ENCODE measurements around the gene ATG2A. TPM values are rescaled to one million over a fixed set of nuclear protein-coding genes. Genes with fewer than 3 reads are reported as not detected.

The ATG2A gene
- total and polyA plus RNA-seq, 9 of the 15 experiments (the other 6 are each of a cell fraction or from before 2014, with no cell fraction given) = 0.25 to 45.9 (median 5.2) TPM

- TF ChIP-seq ARID4B (CRISPR knock-in tag; IDR thresholded peaks at IDR 0.05) = 0 out of 2 replicates have a peak, but pooled peaks have one; percentile 38
- peak; percentile 77; the same call in 1 of the 2 replicates for TF ChIP-seq C11orf30 (IDR thresholded peaks at IDR 0.05; ENCODE audit: low read depth)
- TF ChIP-seq SNIP1 (IDR thresholded peaks at IDR 0.05; ENCODE audit: low read depth) = no peak
- TF ChIP-seq PRMT5 (CRISPR knock-in tag; IDR thresholded peaks at IDR 0.05) = no peak
- TF ChIP-seq ZKSCAN1 (IDR thresholded peaks at IDR 0.05; ENCODE audit: low read depth, low read length) = no peak
- no peak for TF ChIP-seq CHD2 (IDR thresholded peaks at IDR 0.05; ENCODE audit: low read depth, low read length)
- TF ChIP-seq ZNF444 (CRISPR knock-in tag; IDR thresholded peaks at IDR 0.05) = no peak
- TF ChIP-seq MLX (CRISPR knock-in tag; conservative IDR thresholded peaks at IDR 0.05) = no peak
- TF ChIP-seq POLR2G (IDR thresholded peaks at IDR 0.05; ENCODE audit: low read depth, low read length) = peak; percentile 24; the same call in 1 of the 2 replicates
- TF ChIP-seq ZNF592 (IDR thresholded peaks at IDR 0.05) = peak; percentile 68; the same call in 1 of the 2 replicates
- no peak for TF ChIP-seq RHOXF2B (CRISPR knock-in tag; conservative IDR thresholded peaks at IDR 0.05)
- TF ChIP-seq CBFA2T2 (conservative IDR thresholded peaks at IDR 0.05) = peak; percentile 72
- no peak for TF ChIP-seq ZNF764 (CRISPR knock-in tag; IDR thresholded peaks at IDR 0.05; ENCODE audit: low read depth)
- TF ChIP-seq ZHX1 (conservative IDR thresholded peaks at IDR 0.05; ENCODE audit: low read length) = no peak
- TF ChIP-seq ZNF165 (CRISPR knock-in tag; IDR thresholded peaks at IDR 0.05; ENCODE audit: borderline replicate concordance) = no peak
- TF ChIP-seq ZNF224 (CRISPR knock-in tag; IDR thresholded peaks at IDR 0.05) = no peak
These were observed 46.7 kb downstream of the ATG2A start (continued) for GRCh38 chr11:64870176-64870892.

Measured in K562 (cell line).